Kidney epithelial cell (primary cell): Measurements from ENCODE around the gene CORO6. TPM values are rescaled to one million over a fixed set of nuclear protein-coding genes. Genes with fewer than 3 reads are reported as not detected.

Experiments used
- DNase-seq: peaks from one replicate; pipeline ENCODE4 v3.0.0-alpha.2; 2010; ENCODE audit warnings: low read depth
- H3K27me3 ChIP-seq: 2 replicates; pipeline ENCODE4 v1.6.0; 2011; ENCODE audit warnings: low read length; ENCODE audit not compliant: control insufficient read depth, insufficient read depth
- H3K36me3 ChIP-seq: 2 replicates; pipeline ENCODE4 v1.5.1; 2011; ENCODE audit warnings: low read length; ENCODE audit not compliant: control insufficient read depth, insufficient read depth
- H3K4me3 ChIP-seq: 2 replicates; pipeline ENCODE4 v1.5.1; 2011; ENCODE audit warnings: low read depth, mild to moderate bottlenecking, control low read depth, low read length
- CTCF ChIP-seq: IDR thresholded peaks from 2 replicates; pipeline ENCODE4 v1.5.1; 2011; ENCODE audit warnings: mild to moderate bottlenecking, moderate library complexity, low read length, control low read depth, inconsistent platforms; ENCODE audit not compliant: insufficient read depth, poor library complexity, severe bottlenecking
- total RNA-seq: library from RNA; depleted of rRNA; stranded (reverse); fragments of >200 nt; gene quantifications from 2 replicates; pipeline ENCODE4 v1.2.3, GENCODE V29; 2015

CORO6 gene
- total RNA-seq, 1 donor from 2014 or later: 2.2 TPM

- TF ChIP-seq CTCF: no peak
- peak overlapping the region; percentile 57 for H3K4me3 ChIP-seq
- peaks cover 5% of the 10 kb centered on the region for H3K36me3 ChIP-seq
- H3K27me3 ChIP-seq: no peaks in the 10 kb centered on the region
- no peak for DNase-seq
Measured at GRCh38 chr17:29569245-29569950, 53.3 kb downstream of the CORO6 start.

GRCh38 chr17:29568331-29569244 lies 54.1 kb downstream of the CORO6 start, which contains the start of gene TP53I13:
Gene TP53I13, plus strand, starts transcription at chr17:29568701. Its CDS starts 58 bp downstream, at chr17:29568759.
- peak within 1 kb of the TSS; percentile 59 for H3K4me3 ChIP-seq
- no peaks in the 10 kb centered on the region for H3K27me3 ChIP-seq
- DNase-seq: no peak
- no peak for TF ChIP-seq CTCF
- peaks cover 1% of the 10 kb centered on the region for H3K36me3 ChIP-seq

GRCh38 chr17:29567554-29568330 lies 55.0 kb downstream of the CORO6 start:
- Histone ChIP-seq H3K27me3 (no peaks in the 10 kb centered on the region), H3K4me3 (peak overlapping the region; percentile 59), H3K36me3 (no peaks in the 10 kb centered on the region)
- TF ChIP-seq CTCF: peak; percentile 46
- no peak for DNase-seq

- DNase-seq: no peak
Measured at GRCh38 chr17:29567304-29567553, 55.5 kb downstream of the CORO6 start.

More at GRCh38 chr17:29567304-29567553, 55.5 kb downstream of the CORO6 start:
- H3K27me3 ChIP-seq: no peaks in the 10 kb centered on the region
- H3K4me3 ChIP-seq: peak overlapping the region; percentile 59
- TF ChIP-seq CTCF: no peak
- H3K36me3 ChIP-seq: no peaks in the 10 kb centered on the region
